ENCODE measurements around the gene RABL6.

RABL6 gene

DNA sequence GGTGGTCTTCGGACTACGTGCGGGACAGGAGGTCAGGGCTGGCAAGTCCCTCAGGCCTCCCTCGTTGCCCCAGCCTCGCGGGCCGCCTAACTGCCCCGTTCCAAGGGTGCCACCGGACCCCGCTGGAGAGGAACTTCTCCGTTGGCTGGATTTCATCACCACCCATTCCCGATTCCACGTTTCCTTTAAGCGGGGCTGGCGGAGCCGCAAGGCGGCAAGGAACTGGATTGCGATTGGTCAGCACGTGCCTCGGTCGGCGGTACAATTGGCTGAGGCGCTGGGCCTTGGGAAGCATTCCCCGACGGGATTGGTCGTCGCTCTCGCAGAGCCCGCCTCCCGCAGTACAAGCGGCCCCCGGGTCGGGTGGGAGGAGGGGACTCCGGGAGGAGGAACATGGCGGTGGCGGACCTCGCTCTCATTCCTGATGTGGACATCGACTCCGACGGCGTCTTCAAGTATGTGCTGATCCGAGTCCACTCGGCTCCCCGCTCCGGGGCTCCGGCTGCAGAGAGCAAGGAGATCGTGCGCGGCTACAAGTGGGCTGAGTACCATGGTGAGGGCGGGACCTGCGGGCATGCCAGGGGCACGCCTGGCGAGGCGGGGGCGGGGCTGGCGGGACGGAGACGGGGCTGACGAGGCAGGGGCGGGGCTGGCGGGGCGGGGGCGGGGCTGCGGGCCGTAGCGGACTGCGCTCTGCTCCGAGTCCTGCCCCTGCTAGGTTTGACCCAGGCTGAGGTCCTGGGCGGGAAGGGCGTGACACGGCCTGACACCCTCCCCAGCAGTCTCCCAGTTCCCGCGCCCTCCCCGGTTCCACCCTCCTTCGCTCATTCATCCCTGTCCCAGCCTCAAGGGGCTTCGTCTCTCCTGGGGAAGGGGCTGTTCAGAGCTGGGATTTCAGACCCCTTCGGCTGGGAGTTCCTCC, 41.6 kb downstream of the RABL6 start, which contains the start of gene PHPT1:
Gene PHPT1, plus strand, starts transcription at position 372 of the 922 bp plus-strand sequence. Its CDS starts 22 bp downstream, at position 394.
- DNase-seq: peak; percentile 99

- no peak for DNase-seq
Measured at GRCh38 chr9:136849960-136850865, 42.5 kb downstream of the RABL6 start.

DNA sequence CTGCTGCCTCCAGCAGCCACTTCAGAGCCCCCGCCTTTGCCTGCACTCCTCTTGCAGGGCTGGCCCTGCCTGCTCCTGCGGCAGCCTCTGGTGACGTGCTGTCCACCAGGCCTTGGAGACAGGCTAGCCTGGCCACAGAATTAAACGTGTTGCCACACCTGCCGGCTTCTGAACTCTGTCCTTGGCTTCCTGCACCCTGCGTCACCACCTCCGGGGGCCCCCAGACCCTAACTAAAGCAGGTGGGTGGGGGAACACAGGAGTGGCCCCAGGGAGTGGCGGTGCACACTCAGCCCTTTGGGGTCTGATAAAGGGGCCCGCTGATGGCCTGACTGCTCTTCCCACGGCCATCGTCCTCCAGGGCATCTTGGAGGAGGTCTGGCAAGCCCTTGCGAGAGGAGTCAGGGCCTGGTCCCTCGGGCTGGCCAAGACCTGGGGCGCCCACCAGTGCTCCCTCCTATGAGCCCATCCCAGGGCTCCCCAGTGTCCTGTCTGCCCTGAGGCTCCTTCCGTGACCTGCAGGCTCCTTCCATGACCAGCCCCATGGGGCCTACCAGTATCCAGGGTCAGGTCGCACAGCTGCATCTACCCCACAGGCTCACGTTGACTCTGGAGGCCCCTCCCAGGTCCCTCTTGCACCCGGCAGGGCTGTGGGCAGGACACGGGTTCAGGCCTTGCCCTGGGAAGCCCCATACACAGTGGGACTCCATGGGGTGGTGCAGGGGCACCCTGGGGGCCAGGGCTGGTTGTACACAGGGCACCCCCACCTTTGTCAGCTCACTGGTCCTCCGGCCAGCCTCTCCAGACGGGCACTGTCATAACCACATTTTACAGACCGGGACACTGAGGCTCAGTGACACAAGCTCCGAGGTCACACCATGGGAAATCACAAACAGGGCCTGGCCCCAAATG, 43.4 kb downstream of the RABL6 start:
- no peak for DNase-seq

- no peak for DNase-seq
Measured at GRCh38 chr9:136851941-136852663, 44.4 kb downstream of the RABL6 start, which contains the start of gene MAMDC4. TSS of gene MAMDC4 (plus strand) at chr9:136852346. CDS start at chr9:136852417, 71 bp downstream.

DNA sequence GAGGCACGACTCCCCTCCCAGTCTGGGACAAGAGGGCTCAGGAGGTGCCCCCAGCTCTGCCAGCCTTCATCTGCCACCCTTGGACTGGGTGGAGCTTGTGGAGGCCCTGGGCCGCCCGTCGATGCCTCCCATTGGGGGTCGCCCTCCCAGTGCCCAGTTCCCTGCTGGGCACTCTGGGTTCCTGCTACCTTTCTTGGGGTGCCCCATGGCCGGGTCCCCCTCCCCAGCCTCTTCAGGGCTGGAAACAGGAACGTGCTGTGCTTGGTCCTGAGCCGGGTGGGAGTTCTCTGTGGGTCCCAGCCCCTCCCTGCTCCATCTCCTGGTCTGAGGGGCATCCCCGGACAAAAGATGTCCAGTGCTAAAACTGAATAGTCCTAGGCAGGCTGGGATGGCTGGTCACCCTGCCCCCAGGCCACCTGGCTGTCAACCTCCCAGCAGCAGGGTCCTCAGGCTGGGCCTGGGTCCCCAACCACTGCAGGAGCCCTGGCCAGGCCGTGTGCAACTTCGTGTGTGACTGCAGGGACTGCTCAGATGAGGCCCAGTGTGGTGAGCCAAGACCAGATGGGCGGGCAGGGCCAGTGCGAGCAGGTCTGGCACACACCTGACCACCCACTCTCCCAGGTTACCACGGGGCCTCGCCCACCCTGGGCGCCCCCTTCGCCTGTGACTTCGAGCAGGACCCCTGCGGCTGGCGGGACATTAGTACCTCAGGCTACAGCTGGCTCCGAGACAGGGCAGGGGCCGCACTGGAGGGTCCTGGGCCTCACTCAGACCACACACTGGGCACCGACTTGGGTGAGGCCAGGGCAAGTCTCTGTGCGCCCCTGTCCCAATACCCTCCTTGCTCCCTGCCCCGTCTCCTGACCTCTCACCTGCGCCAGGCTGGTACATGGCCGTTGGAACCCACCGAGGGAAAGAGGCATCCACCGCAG, 45.2 kb downstream of the RABL6 start:
- no peak for DNase-seq

- DNase-seq: no peak
Measured at GRCh38 chr9:136853596-136854112, 45.9 kb downstream of the RABL6 start.

DNA sequence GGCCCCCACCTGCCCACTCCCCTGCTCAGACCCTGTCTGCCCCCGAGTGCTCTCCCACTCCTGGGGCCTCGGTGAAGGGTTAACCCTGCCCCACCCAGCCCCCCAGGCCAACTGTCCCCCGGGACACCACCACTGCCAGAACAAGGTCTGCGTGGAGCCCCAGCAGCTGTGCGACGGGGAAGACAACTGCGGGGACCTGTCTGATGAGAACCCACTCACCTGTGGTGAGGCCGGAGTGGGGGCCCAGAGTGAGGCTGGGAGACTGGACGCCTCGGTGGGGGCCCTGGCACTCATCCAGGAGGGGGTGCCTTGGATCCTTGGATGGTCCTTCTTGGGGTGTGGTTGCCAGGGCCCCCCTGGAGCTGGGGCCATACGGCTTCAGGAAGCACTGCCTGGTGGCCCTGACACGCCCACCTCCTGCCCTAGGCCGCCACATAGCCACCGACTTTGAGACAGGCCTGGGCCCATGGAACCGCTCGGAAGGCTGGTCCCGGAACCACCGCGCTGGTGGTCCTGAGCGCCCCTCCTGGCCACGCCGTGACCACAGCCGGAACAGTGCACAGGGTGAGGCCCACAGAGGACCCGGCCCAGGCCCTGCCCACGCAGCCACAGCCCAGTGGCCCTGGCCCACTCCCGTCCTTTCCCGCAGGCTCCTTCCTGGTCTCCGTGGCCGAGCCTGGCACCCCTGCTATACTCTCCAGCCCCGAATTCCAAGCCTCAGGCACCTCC, 46.5 kb downstream of the RABL6 start:
- no peak for DNase-seq

- DNase-seq: no peak
Measured at GRCh38 chr9:136854842-136855460, 47.2 kb downstream of the RABL6 start.

DNA sequence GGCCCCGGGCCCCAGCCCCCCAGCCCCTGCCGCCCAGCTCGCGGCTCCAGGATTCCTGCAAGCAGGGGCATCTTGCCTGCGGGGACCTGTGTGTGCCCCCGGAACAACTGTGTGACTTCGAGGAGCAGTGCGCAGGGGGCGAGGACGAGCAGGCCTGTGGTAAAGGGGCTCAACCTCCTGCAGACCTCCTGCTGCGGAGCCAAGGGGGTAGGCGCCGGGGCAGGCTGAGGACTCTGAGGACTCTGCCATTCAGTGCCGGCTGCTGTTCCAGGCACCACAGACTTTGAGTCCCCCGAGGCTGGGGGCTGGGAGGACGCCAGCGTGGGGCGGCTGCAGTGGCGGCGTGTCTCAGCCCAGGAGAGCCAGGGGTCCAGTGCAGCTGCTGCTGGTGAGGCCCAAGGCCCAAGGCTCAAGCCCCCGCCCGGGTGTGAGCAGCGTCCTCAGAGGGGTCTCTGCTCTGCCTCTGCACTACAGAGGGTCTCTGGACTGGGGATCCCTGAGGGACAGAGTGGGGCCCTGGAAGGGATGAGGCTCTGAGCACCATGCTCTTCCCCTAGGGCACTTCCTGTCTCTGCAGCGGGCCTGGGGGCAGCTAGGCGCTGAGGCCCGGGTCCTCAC, 47.8 kb downstream of the RABL6 start:
- DNase-seq: no peak

DNA sequence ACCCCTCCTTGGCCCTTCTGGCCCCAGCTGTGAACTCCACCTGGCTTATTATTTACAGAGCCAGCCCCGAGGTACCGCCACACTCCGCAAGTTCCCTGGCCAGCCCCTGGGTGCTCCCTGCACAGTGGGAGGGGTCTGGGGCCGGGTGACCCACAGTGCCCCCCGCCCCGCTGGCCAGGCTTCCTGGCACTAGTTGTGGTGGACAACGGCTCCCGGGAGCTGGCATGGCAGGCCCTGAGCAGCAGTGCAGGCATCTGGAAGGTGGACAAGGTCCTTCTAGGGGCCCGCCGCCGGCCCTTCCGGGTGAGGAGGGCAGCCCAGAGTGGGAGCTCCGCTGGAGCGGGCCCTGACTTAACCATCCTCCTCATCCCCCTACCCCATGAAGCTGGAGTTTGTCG, 48.3 kb downstream of the RABL6 start:
- DNase-seq: no peak

DNA sequence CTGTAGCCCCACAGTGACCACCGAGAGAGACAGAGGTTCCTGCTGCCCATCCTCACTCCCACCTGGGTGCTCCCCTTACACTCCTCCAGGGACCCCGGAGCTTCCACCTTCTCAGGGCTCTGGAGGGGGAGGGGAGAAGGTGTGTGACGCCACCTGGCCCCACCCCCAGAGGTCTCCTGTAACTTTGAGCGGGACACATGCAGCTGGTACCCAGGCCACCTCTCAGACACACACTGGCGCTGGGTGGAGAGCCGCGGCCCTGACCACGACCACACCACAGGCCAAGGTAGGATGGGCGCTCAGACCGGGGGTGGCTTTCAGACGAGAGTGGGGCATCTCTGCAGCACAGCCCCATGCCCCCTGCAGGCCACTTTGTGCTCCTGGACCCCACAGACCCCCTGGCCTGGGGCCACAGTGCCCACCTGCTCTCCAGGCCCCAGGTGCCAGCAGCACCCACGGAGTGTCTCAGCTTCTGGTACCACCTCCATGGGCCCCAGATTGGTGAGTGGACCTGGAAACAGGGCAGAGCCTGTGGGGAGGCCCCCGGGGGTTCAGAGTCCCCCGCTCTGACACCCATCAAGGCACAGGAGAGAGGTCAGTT, 48.9 kb downstream of the RABL6 start:
- DNase-seq: no peak

DNA sequence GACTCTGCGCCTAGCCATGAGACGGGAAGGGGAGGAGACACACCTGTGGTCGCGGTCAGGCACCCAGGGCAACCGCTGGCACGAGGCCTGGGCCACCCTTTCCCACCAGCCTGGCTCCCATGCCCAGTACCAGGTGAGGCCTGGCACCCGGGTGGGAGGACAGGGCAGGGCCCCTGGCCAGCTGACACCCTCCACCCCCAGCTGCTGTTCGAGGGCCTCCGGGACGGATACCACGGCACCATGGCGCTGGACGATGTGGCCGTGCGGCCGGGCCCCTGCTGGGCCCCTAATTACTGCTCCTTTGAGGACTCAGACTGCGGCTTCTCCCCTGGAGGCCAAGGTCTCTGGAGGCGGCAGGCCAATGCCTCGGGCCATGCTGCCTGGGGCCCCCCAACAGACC, 49.4 kb downstream of the RABL6 start:
- no peak for DNase-seq

DNA sequence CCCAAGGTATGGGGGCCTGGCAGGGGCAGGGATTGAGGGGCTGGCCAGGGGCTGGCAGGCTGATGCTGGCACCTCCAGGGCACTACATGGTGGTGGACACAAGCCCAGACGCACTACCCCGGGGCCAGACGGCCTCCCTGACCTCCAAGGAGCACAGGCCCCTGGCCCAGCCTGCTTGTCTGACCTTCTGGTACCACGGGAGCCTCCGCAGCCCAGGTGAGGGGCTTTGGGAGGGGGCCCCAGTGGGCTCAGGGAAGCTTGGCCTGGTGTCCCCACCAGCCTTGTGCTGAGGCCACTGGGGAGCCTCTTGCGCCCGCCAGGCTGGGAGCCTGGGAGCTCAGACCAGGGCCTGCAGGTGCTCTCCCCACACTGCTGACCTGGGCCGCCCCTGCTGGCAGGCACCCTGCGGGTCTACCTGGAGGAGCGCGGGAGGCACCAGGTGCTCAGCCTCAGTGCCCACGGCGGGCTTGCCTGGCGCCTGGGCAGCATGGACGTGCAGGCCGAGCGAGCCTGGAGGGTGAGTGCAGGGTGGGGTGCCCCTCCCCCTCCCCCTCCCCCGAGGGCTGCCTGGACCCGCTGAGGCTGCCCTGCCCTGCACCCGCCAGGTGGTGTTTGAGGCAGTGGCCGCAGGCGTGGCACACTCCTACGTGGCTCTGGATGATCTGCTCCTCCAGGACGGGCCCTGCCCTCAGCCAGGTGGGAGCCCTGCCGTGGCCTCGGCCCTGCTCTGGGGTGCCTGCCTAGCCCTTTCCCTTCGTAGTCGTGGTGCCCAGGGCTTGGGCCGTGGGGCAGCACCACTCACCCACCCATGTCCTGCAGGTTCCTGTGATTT, 50.0 kb downstream of the RABL6 start:
- DNase-seq: no peak

DNA sequence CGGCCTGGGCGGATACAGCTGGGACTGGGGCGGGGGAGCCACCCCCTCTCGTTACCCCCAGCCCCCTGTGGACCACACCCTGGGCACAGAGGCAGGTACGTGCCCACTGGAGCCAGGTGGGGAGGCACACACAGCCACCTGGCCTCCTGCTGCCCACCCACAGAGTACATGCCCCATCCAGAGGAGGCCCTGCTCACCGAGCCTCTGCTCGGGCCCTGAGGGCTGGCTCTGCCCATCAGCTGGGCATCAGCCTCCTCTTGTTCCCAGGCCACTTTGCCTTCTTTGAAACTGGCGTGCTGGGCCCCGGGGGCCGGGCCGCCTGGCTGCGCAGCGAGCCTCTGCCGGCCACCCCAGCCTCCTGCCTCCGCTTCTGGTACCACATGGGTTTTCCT, 50.7 kb downstream of the RABL6 start:
- no peak for DNase-seq

DNA sequence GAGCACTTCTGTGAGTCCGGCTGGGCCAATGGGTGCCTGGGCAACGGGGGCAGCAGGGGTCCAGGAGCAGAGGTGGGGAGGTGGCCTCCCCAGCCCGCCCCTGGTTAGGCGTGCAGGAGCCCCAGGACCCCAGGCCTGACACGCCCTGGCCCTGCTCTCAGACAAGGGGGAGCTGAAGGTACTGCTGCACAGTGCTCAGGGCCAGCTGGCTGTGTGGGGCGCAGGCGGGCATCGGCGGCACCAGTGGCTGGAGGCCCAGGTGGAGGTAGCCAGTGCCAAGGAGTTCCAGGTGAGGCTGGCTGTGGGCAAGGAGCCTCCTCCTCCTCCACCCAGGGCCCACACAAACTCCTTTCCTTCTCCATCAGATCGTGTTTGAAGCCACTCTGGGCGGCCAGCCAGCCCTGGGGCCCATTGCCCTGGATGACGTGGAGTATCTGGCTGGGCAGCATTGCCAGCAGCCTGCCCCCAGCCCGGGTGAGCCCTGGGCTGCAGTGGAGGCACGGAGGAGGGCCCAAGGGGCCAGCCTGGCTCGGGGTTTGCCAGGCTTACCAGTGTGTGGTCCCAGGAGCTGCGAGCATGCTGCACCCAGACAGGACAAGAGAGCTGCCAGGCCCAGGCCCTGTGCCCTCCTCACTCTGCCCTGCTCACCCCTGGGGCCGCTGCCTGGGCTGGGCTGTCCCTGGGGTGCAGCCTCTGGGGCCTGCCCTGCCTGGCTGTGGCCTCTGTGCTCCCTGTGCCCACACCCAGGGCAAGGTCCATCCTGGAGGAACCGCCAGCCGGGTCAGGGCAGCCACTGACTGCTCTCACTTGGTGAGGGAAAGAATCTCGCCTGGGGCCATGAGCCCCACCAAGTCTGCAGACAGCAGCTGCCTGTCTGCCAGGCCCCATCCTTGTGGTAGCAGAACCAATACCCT, 51.4 kb downstream of the RABL6 start:
- peak; percentile 48 for DNase-seq

DNA sequence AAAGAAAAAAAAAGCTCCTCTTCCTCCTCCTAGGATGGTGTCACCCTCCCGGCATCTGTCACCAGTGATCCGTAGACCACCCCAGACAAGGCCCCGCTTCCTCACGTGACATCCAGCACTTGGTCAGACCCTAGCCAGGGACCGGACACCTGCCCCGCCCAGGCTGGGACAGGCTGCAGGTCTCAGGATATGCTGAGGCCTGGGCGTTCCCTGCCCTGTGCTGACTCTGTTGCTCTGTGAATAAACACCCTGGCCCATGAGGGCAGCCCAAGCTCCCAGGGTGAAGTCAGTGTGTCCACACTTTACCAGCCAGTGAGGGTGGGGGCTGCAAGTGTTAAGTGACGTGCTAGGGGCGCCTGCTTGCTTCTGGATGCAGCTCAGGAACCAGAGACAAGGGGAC, 52.8 kb downstream of the RABL6 start:
- DNase-seq: no peak

All from hematopoietic multipotent progenitor cell treated with erythropoietin and hydrocortisone succinate and interleukin-3 and kit ligand, for 6 days (in vitro differentiated cells).